Stimulated activated CD4-positive, alpha-beta T cell treated with anti-CD3 and anti-CD28 coated beads, TNF-alpha, amount 100 ng/mL, for 1 hour (primary cell): Measurements from ENCODE around the gene C19orf12.
A peak's percentile ranks its signal among the peaks of the same experiment; 100 is the strongest.
"Not testable (repeated sequence)": the region's sequence is repeated elsewhere in the genome, so short reads cannot be mapped to it uniquely, and the experiment has no call there.

Experiments
- DNase-seq, 3 donors: peaks; one replicate each; pipeline ENCODE4 v3.0.0-alpha.2; 2020; ENCODE audit warnings: low read depth in 3 of 3, low spot score in 1 of 3

Gene C19orf12

DNA sequence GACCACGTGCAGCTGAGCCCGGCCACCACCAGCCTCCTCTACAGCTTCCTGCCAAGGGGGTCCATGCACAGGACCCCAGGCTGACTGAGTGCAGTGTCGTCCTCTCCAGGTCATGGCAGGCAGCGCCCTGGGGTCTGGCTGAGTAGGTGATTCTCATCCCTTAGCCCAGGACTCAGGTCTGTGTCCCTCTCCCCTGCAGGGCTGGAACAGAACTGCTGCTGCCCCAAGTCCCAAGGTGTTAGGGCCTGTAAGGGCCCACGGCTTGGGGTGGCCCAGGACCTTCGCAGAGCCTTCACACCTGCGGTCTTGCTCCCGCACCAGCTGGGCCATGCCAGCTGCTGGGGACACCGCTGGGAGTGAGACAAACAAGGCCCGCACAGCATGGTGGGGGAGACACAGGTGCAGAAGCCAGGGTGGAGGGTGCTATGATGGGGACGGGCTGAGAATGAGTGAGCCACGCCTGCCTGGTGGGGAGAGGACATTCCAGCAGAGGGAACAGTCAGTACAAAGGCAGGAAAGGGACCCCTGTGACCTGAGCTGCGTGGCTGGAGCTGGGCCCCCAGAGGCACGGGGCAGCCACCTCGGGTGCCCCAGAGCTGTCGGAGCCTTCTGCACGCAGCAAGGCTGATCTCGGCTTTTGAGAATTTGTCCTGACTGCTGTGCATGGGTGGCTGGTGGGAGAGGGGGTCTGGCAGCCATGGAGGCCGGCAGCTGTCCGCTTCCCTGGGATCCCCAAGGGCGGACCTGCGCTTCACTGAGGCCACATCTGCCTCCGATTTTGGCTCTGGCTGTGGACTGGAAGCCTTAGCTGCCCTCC is 37.9 kb downstream of the C19orf12 start:
- no peak for DNase-seq

DNA sequence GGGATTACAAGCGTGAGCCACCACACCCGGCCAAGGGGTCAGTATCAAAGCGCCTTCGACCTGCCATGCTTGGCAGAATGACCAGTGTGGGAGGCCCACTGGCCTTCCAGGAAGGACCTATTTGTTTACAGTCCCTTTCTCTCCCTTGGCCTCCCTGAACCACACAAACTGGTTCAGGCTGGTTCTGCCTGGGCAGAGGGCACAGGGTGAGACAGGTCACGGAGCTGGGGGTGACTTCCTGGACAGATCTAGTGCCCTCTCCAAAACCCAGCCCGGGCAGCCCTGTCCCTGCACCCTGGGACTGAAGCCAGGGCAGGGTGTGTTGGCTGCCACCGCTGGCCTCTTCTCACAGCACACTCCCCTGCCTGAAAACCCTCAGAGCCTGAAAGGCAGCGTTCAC is 38.5 kb downstream of the C19orf12 start:
- DNase-seq, result no peak

DNA sequence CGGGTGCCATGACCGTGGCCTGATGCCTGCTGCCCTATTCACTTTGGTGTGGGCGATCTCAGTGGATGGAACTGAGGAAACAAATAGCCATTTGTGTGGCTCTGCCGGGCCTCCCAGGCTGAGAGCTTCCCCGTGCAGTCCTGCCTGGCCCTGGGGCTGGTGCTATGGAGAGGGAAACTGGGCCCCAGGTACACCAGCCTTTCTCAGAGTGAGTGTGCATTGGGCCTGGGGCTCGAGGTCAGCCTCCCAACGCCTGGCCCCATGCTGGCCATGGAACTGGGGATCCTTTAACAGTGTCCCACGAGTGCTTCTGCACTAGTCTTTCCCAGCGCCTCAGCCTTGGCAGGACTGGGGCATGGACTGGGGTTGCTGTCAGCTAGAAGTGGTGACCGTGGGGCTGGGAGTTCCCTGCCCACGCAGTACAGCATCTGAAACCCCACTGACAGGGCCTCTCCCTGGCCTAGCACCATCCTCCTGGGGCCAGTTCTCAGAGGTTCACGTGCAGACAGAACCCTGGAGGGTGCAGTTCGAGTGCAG is 39.3 kb downstream of the C19orf12 start:
- no peak for DNase-seq

DNA sequence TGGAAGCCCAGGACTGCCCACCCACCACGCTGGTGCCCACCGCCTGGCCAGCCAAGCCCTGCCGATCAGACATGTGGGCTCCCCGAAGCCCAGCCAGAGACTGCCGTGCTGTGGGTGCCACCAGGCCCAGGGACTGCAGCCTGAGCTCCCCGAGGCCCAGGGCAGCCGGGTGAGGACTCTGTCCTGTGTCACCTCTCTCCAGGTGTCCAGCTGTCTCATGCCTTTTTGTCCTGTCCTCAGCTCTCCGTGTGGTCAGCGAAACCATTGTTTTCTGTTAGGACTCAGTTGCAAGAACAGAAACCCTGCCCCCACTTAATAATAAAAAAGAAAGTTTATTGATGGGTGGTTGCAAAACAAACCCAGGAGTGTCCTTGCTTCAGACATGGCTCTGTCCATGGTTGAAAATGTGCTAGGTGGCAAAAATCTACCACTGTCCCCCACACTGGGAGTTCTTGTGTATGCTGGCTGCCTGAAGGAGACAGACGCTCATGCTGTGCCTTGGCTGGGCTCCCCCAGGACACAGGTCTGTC is 39.9 kb downstream of the C19orf12 start:
- no peak for DNase-seq

DNA sequence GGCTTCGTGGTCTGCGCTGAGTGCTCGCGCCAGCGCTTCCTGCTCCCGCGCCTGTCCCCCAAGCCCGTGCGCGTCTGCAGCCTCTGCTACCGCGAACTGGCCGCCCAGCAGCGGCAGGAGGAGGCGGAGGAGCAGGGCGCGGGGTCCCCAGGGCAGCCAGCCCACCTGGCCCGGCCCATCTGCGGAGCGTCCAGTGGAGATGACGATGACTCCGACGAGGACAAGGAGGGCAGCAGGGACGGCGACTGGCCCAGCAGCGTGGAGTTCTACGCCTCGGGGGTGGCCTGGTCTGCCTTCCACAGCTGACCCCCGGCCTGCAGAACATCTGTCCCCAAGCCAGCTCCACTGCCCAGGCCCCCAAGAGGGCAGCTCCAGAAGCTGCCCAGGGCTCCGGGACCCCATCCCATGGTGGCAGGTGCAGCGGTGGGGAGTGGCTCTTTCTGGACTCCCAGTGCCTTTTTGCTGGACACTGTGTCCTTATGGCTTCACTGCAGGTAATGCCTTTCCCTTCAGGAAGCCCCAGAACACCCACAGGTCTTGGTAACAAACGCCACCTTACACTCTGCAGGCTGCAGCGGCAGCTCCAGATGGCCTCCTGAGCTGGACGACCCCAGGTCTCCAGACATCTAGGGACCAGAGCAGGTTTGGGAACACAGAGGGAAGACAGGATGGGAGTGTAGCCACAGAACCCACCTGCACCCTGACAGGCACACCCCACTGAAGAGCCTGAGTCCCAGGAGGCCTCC is 40.5 kb downstream of the C19orf12 start:
- no peak for DNase-seq

DNA sequence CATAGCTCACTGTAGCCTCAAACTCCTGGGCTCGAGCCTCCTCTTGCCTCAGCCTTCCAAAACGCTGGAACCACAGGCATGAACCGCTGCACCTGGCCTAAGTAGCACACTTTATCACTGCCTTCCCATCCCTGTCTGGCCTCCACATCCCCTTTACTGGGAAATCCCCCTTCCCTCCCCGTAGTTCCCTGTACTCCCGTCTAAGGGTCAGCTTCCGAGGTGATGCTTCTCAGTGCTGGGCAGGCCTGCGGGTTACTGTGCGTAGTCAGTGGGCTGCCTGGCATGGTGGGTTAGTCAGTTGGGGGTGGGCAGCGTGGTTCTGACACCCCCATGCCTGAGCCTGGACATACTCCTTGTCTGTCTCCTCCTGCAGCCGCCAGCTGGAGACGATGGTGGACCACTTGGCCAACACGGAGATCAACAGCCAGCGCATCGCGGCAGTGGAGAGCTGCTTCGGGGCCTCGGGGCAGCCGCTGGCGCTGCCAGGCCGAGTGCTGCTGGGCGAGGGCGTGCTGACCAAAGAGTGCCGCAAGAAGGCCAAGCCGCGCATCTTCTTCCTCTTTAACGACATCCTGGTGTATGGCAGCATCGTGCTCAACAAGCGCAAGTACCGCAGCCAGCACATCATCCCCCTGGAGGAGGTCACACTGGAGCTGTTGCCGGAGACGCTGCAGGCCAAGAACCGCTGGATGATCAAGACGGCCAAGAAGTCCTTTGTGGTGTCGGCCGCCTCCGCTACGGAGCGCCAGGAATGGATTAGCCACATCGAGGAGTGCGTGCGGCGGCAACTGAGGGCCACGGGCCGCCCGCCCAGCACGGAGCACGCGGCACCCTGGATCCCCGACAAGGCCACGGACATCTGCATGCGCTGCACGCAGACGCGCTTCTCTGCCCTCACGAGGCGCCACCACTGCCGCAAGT is 41.4 kb downstream of the C19orf12 start:
- no peak for DNase-seq

DNA sequence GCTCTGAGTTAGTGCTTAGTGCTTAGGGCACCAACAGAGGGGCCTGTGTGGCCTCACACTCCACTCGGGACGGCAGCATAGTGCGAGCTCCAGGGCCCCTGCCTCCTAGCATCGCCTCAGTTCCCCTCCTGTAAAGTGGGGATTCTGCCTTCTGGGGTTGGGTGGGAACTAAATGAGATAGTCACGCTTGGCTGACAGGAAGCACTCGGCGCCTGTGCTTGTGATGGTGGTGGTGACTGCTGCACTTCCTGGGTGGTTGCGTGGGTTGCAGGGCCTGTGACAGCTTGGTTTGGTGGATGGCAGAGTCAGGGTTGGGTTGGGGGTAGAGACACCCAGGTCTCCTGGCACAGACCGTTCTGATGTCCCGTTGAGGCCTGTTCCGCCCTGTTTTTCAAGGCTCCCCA is 42.1 kb downstream of the C19orf12 start:
- DNase-seq, result peak; percentile 67 to 75 (median 75)

DNA sequence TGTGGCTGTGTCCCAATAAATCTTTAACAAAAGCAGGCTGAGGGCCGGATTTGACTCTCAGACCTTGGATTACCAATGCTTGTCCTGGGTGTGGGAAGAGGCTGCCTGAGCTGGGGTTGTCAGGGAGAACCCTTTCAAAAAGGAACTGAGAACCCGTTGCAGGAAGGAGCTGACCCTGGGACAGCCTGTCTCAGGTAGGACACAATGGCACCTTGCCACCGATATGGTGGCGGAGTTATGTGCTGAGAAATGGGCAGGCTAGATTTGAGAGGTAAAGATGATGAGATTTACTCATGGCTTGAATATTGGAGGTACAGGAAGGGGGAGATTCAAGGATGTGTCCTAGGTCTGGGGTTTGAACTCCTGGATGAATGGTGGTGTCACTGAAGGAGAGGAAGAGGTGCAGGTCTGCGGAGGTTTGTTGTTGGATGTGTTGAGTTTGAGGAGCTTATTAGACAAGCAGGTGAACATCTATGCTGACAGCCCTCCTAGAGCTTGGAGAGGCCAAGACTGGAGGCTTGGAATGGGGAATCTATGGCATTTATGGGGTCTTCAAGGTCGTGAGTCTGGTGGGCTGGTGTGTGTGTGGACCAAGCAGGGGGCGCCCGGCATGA is 42.6 kb downstream of the C19orf12 start:
- DNase-seq, result no peak

DNA sequence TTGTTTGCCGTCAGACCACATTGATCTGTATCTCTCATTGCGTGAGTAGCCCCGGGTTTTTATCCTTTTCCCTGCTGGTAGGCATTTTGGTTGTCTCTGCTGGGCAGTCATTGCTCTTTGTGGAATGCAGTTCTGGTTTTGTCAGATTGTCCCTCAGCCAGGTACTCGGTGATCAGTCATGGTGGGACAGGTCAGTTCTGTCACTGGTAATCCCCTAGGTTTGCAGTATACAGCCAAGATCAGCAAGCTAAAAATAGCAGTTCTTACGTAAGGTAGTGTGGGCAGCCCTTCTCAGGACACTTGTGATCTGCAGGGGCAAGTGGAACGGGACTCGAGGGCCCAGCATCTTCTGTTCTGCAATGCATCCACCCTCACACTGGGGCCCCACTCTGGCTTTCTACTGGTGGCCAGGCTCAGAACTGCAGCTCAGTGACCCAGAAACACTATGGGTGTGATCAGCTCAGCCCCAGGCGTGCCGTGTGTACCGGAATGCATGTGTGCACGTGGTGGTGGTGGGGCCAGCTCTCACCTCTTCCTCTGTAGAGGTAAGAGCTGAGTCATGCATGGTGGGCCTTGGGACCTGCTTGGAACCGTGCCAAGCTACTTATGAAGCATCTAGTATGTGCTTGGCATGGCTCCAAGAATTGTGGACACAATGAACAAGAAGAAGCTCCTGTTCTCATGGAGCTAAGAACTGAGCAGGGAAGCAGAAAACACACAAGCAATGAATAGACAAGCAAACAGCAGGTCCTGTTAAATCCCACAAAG is 43.5 kb downstream of the C19orf12 start:
- DNase-seq, result peak; percentile 63 to 84 (median 76)

DNA sequence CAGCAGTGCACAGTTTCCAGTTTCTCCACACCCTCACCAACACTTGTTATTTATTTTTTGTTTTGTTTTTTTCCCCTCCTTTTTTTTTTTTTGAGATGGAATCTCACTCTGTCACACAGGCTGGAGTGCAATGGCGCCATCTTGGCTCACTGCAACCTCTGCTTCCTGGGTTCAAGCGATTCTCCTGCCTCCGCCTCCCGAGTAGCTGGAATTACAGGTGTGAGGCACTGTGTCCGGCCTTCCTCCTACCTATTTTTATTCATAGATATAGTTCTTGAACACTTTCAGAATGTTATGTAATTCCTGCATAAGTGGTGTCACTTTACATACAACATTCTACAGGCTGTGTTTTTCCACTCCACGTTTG is 44.1 kb downstream of the C19orf12 start:
- not testable (repeated sequence) for DNase-seq

DNA sequence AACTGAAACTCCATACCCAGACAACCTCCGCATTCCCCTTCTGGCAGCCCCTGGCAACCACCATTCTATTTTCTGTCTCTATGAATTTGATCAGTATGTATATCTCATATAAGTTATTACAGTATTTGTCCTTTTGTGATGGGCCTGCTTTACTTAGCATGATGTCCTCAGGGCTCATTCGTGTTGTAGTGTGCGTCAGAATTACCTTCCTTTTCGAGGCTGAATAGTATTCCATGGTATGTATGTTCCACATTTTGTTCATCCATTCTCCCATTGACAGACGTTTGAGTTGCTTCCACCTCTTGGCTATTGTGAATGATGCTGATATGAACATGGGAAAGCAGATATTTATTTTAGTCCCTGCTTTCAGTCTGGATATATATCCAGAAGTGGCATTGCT is 44.8 kb downstream of the C19orf12 start:
- DNase-seq, result no peak

DNA sequence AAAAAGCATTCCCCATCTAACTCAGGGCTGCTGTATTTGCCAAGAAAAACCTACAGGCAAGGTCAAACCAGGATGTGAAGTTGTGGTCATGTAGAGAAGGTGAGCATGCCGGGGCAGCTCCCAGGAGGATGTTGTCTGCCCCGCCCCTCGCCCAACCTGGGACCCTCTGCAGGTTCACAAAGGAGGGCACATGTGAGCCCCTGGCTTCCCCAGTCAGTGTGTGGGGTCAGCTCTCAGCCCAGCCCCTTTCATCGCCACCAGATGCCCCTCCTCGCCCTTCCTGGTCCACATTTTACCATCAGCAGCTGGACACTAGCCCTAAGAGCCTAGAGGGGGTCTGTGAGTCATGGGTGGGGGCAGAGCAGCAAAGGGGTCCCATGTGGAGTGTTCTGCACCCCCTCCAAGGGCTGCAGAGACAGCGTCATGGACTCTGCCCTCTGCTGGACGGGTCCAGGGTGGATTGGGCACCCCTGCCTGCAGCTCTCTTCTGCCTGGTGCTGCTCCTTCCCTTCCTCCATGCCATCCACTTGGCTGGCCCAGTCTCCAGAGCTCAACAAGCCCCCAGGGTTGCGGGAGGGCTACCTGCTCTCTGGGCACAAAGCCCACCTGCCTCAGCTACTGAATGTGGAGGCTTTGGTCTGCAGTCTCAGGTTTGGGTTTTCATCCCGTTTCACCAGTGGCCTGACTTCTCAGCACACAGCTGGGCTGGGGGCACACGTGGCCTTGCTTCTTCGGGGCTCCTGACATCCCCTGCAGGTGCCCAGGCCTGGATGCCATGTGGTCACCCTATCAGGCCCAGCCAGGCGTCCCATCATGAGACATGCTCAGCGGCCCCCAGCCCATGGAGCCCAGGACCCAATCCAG is 46.1 kb downstream of the C19orf12 start:
- no peak for DNase-seq

DNA sequence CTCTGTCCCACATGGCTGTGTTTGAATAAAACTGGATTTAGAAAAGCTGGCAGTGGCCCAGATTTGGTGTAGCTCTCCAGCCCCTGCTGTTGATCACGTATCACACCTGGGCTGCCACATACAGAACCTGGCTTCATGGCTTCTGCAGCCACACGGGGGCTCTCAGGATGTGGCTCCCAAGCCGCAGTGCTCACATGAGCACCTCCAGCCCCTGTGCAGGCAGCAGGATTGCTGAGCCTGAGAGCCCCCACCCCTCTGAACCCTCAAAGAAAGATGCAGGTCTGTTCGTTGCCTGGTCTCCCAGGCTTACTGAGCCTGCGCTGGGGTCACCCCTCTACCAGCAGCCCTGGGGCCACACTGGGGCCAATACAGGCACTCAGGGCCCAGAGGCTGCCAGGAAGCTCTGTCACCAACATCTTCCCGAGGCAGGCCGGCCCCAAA is 47.1 kb downstream of the C19orf12 start:
- no peak for DNase-seq

DNA sequence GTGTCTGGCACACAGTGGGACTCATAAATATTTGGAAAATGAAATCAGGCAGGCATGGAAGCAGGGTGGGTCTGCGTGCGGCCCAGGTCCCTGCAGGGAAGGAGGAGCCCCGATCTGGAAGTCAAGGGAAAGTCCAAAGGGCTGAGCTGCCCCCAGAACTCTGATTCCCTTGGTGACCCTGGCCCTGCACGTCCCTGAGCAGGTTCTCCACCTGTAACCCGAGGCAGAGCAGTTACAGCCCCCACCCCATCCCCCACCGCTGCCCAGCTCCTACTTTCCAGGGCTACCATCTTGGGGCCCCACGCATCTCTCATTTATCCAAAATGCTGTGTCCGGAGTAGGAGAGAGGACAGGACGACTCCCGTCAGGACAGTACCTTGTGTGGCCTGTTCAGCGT is 47.7 kb downstream of the C19orf12 start:
- DNase-seq, result no peak

DNA sequence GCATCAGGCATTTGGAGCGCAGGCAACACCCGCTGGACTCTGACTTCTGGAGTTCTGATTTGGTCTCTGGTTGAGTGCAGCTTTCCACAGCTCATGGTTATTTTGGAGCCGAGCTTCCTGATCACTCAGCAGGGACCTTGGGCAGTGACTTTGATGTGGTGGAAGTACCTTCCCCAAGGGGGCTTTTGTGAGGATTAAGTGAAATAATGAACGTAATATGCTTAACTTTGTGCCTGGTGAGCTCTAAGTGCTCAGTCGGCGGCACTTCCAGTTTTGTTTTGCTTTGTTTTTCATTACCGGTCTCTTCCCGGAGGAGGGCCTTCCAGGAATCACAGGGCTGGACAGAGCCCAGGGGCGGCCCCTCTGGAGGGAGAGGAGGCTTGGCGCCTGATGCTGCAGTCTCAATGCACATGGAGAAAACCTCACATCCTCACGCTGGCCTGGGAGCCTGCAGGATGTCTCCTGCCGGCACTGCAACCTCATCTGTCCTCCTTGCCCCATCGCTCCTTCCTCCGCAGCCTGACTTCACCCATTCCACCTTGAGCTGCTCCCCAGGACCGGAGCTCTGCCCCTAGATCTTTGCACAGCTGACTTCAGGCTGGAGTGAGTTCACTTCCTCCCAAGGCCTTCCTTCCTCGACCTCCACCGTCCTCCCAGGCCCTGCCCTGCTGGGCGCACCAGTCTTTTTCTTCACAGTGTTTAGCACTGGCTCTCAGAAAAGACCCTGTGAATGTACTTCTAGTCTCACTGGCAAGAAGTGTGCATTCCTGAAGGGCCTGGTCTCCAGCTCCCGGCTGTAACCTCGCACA is 48.3 kb downstream of the C19orf12 start:
- no peak for DNase-seq

DNA sequence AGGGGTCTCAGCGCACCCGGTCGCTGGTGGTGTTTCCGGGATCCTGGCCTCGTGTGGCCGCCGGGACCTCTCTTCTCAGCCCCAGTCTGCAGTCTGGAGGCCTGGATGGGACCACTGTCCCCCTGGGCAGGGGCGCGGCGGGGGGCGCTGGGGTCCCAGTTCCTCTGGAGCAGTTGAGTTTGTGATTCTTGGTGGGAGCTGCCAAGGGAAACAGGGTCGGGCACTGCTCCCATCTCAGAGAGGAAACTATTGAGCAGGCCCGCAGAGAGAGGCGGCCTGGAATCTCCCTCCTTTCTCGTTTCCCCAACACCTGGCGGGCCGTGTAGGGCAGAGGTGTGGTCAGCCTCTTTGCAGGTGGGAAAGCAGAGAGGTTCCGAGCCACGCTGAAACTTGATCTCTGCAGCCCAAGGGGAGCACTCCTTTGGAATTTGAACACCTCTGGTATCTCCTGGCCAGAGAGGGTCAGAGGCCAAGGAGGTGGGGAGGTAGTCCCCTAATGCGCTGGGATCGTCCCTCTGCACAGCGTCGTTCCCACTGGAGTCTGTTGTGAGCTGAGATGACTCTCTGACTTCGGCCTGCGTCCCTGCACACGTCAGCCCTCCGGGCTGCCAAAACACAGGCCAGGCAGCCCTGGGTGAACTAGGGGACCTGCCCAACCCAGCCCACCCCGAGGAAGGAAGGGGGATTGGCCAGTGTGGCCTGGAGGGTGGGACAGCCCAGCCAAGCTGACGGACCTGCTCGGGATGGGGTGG is 49.1 kb downstream of the C19orf12 start:
- DNase-seq, result no peak

DNA sequence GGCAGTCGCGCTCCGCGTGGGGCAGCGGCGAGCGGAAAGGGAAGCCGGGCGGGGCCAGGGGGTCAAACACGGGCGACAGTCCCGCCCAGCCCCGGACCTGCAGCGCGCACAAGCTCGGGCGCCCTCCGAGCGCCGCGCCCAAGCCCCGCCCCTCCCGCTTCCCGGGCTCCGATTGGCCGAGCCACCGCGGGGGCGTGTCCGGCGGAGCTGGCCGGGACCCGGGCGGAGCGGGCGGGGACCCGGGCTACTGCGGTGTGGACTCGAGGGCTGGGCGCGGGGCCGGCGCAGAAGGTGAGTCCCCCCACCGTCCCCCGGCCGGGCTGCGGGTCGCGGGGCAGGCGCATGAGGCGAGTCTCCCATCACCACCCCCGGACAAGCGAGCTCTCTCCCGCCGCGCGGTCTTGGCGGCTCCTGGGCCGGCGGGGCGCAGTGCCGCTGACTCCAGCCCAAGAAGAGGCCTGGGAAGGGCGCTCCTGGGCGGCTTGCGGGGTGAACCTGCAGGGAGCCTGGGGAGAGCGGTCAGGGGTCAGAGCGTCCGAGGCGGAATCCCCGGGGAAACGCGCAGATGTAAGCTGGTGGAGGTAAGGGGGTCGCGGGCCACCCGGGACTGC is 49.7 kb downstream of the C19orf12 start, which contains the start of gene PLEKHF1:
PLEKHF1 (plus strand) TSS at position 247 of the 611 bp plus-strand sequence. CDS start 8,379 bp downstream, outside the sequence.
- DNase-seq, result peak; percentile 49 to 82 (median 57)
